Measurements from ENCODE around the gene MEIS1.
"Not testable (repeated sequence)": the region's sequence is repeated elsewhere in the genome, so short reads cannot be mapped to it uniquely, and the experiment has no call there.

Gene MEIS1

GRCh38 chr2:66434679-66435548 is at the start of gene MEIS1:
TSS of gene MEIS1 (plus strand) at chr2:66435125. CDS start at chr2:66435857, 732 bp downstream.
- DNase-seq, result no peak

GRCh38 chr2:66387016-66387753 is 47.7 kb upstream of the MEIS1 start:
- no peak for DNase-seq

GRCh38 chr2:66389651-66390131 is 45.2 kb upstream of the MEIS1 start:
- DNase-seq, result no peak

- DNase-seq, result no peak
These were observed 44.8 kb upstream of the MEIS1 start for GRCh38 chr2:66390152-66390551.

GRCh38 chr2:66390811-66391210 is 44.1 kb upstream of the MEIS1 start:
- DNase-seq, result no peak

GRCh38 chr2:66391240-66391639 is 43.7 kb upstream of the MEIS1 start:
- not testable (repeated sequence) for DNase-seq

GRCh38 chr2:66405473-66405872 is 29.5 kb upstream of the MEIS1 start:
- no peak for DNase-seq

GRCh38 chr2:66408905-66409304 is 26.0 kb upstream of the MEIS1 start:
- DNase-seq, result no peak

GRCh38 chr2:66412874-66413273 is 22.1 kb upstream of the MEIS1 start:
- no peak for DNase-seq

- no peak for DNase-seq
These were observed 20.0 kb upstream of the MEIS1 start for GRCh38 chr2:66414896-66415295.

- no peak for DNase-seq
These were observed 16.5 kb upstream of the MEIS1 start for GRCh38 chr2:66418381-66418780.

GRCh38 chr2:66421612-66422011 is 13.3 kb upstream of the MEIS1 start:
- DNase-seq, result no peak

- DNase-seq, result no peak
These were observed 11.4 kb upstream of the MEIS1 start for GRCh38 chr2:66423391-66424124.

GRCh38 chr2:66426244-66427111 is 8.4 kb upstream of the MEIS1 start:
- DNase-seq, result no peak

- no peak for DNase-seq
These were observed 7.6 kb upstream of the MEIS1 start for GRCh38 chr2:66427300-66427699.

- no peak for DNase-seq
These were observed 5.8 kb upstream of the MEIS1 start for GRCh38 chr2:66428986-66429612.

- no peak for DNase-seq
These were observed 5.0 kb upstream of the MEIS1 start for GRCh38 chr2:66429693-66430504.

GRCh38 chr2:66430505-66431273 is 4.2 kb upstream of the MEIS1 start:
- no peak for DNase-seq

- DNase-seq, result no peak
These were observed 3.7 kb upstream of the MEIS1 start for GRCh38 chr2:66431274-66431642.
